Measurements from ENCODE around the gene BACH2.

The BACH2 gene

GRCh38 chr6:90097356-90097755 is 199.3 kb downstream of the BACH2 start:
- no peak overlapping the region for H3K4me3 ChIP-seq (ENCODE audit: low read depth, low read length)
- TF ChIP-seq CTCF (IDR thresholded peaks at IDR 0.05; ENCODE audit: borderline replicate concordance, insufficient read depth, low read depth, low read length), result no peak

- no peak for TF ChIP-seq CTCF (IDR thresholded peaks at IDR 0.05; ENCODE audit: borderline replicate concordance, insufficient read depth, low read depth, low read length)
- no peak overlapping the region for H3K4me3 ChIP-seq (ENCODE audit: low read depth, low read length)
These were observed 199.8 kb downstream of the BACH2 start for GRCh38 chr6:90096818-90097217.

GRCh38 chr6:90095788-90096187 is 200.9 kb downstream of the BACH2 start:
- no peak for TF ChIP-seq CTCF (IDR thresholded peaks at IDR 0.05; ENCODE audit: borderline replicate concordance, insufficient read depth, low read depth, low read length)
- H3K4me3 ChIP-seq (ENCODE audit: low read depth, low read length), result no peak overlapping the region

GRCh38 chr6:90095145-90095544 is 201.5 kb downstream of the BACH2 start:
- no peak for TF ChIP-seq CTCF (IDR thresholded peaks at IDR 0.05; ENCODE audit: borderline replicate concordance, insufficient read depth, low read depth, low read length)
- H3K4me3 ChIP-seq (ENCODE audit: low read depth, low read length), result no peak overlapping the region

- TF ChIP-seq CTCF (IDR thresholded peaks at IDR 0.05; ENCODE audit: borderline replicate concordance, insufficient read depth, low read depth, low read length), result no peak
- H3K4me3 ChIP-seq (ENCODE audit: low read depth, low read length), result no peak overlapping the region
These were observed 203.0 kb downstream of the BACH2 start for GRCh38 chr6:90093558-90094073.

GRCh38 chr6:90090866-90091265 is 205.8 kb downstream of the BACH2 start:
- TF ChIP-seq CTCF (IDR thresholded peaks at IDR 0.05; ENCODE audit: borderline replicate concordance, insufficient read depth, low read depth, low read length), result no peak

GRCh38 chr6:90088009-90088408 is 208.6 kb downstream of the BACH2 start:
- H3K4me3 ChIP-seq (ENCODE audit: low read depth, low read length), result no peak overlapping the region
- TF ChIP-seq CTCF (IDR thresholded peaks at IDR 0.05; ENCODE audit: borderline replicate concordance, insufficient read depth, low read depth, low read length), result no peak

More at GRCh38 chr6:90090866-90091265, 205.8 kb downstream of the BACH2 start:
- no peak overlapping the region for H3K4me3 ChIP-seq (ENCODE audit: low read depth, low read length)

Measured in GM12875 (cell line).